Neural cell (in vitro differentiated cells): ENCODE results near the gene CD52. TPM values are rescaled to one million over a fixed set of nuclear protein-coding genes. Genes with fewer than 3 reads are reported as not detected.
"Not testable (repeated sequence)": the region's sequence is repeated elsewhere in the genome, so short reads cannot be mapped to it uniquely, and the experiment has no call there.

Experiments used
- H2AFZ ChIP-seq: fragments of 200-600, 300-800 bp; sonication (generic), shearing (Covaris generic); 2 replicates; pipeline ENCODE4 v1.6.0; 2014; ENCODE audit warnings: low read depth, mild to moderate bottlenecking, antibody characterized with exemption, low read length, moderate library complexity
- H3F3A ChIP-seq: fragments of 200-600 bp; shearing (Covaris generic); 2 replicates; pipeline ENCODE4 v1.6.1; 2016; ENCODE audit warnings: mild to moderate bottlenecking, moderate library complexity, mixed read lengths, antibody characterized with exemption, low read length; ENCODE audit not compliant: insufficient read depth, poor library complexity, severe bottlenecking
- H3K27ac ChIP-seq: fragments of 200-600, 300-800 bp; sonication (generic), shearing (Covaris generic); 2 replicates; pipeline ENCODE4 v1.5.1; 2014; ENCODE audit warnings: mild to moderate bottlenecking, low read length, moderate library complexity
- H3K27me3 ChIP-seq: fragments of 300-800, 200-600 bp; sonication (generic), shearing (Covaris generic); 2 replicates; pipeline ENCODE4 v1.6.0; 2014; ENCODE audit warnings: mild to moderate bottlenecking, low read depth, low read length, moderate library complexity; ENCODE audit not compliant: insufficient read depth
- H3K36me3 ChIP-seq: fragments of 300-800, 200-600 bp; sonication (generic), shearing (Covaris generic); 2 replicates; pipeline ENCODE4 v1.5.1; 2014; ENCODE audit warnings: mild to moderate bottlenecking, antibody characterized with exemption, low read length, moderate library complexity; ENCODE audit not compliant: insufficient read depth
- H3K4me2 ChIP-seq: fragments of 300-800, 200-600 bp; sonication (generic), shearing (Covaris generic); 2 replicates; pipeline ENCODE4 v1.6.0; 2014; ENCODE audit warnings: mild to moderate bottlenecking, low read length
- H3K4me3 ChIP-seq: fragments of 300-800, 200-600 bp; sonication (generic), shearing (Covaris generic); 2 replicates; pipeline ENCODE4 v1.5.1; 2014; ENCODE audit warnings: mild to moderate bottlenecking, low read length, moderate library complexity
- H3K79me2 ChIP-seq: fragments of 200-600 bp; shearing (Covaris generic); replicated peaks from 2 replicates; pipeline ENCODE4 v1.6.0; 2014; ENCODE audit warnings: mild to moderate bottlenecking, low read length, moderate library complexity; ENCODE audit not compliant: insufficient read depth
- H3K9ac ChIP-seq: fragments of 300-800, 200-600 bp; sonication (generic), shearing (Covaris generic); 2 replicates; pipeline ENCODE4 v1.6.1; 2016; ENCODE audit warnings: mild to moderate bottlenecking, low read length, mixed read lengths
- H3K9me2 ChIP-seq: fragments of 200-600 bp; shearing (Covaris generic); 2 replicates; pipeline ENCODE4 v1.6.1; 2016; ENCODE audit warnings: mild to moderate bottlenecking, low read length, mixed read lengths; ENCODE audit not compliant: insufficient read depth
- H3K9me3 ChIP-seq: fragments of 200-600, 300-800 bp; sonication (generic), shearing (Covaris generic); 2 replicates; pipeline ENCODE4 v1.6.1; 2016; ENCODE audit warnings: mild to moderate bottlenecking, mixed run types, low read length, moderate library complexity, mixed read lengths
- H4K20me1 ChIP-seq: fragments of 200-600 bp; shearing (Covaris generic); 2 replicates; pipeline ENCODE4 v1.6.1; 2016; ENCODE audit warnings: mild to moderate bottlenecking, mixed run types; ENCODE audit not compliant: insufficient read depth
- EP300 ChIP-seq: fragments of 450-650 bp; conservative IDR thresholded peaks from 2 replicates; pipeline ENCODE4 v1.6.1; 2014; ENCODE audit warnings: antibody characterized with exemption, mild to moderate bottlenecking, moderate library complexity; ENCODE audit not compliant: poor library complexity, severe bottlenecking
- EZH2 ChIP-seq: fragments of 200-600, 300-800 bp; shearing (Covaris generic), sonication (generic); IDR thresholded peaks from 2 replicates; pipeline ENCODE4 v1.6.1; 2014; ENCODE audit warnings: antibody characterized with exemption, low read length, borderline replicate concordance, mild to moderate bottlenecking; ENCODE audit not compliant: insufficient read depth, poor library complexity, severe bottlenecking
- MXI1 ChIP-seq: fragments of 450-650 bp; conservative IDR thresholded peaks from 2 replicates; pipeline ENCODE4 v1.6.1; 2014; ENCODE audit warnings: antibody characterized with exemption, mild to moderate bottlenecking; ENCODE audit not compliant: poor library complexity, severe bottlenecking
- POLR2AphosphoS5 ChIP-seq: IDR thresholded peaks from 2 replicates; pipeline ENCODE4 v1.6.1; 2012
- RAD21 ChIP-seq: fragments of 450-650 bp; conservative IDR thresholded peaks from 2 replicates; pipeline ENCODE4 v1.6.1; 2014; ENCODE audit warnings: antibody characterized with exemption, mild to moderate bottlenecking, moderate library complexity
- SMC3 ChIP-seq: fragments of 450-650 bp; conservative IDR thresholded peaks from 2 replicates; pipeline ENCODE4 v1.6.1; 2014; ENCODE audit warnings: antibody characterized with exemption, mild to moderate bottlenecking, moderate library complexity; ENCODE audit not compliant: poor library complexity
- TAF1 ChIP-seq: IDR thresholded peaks from 2 replicates; pipeline ENCODE4 v1.6.1; 2012; ENCODE audit warnings: low read depth
- polyA plus RNA-seq: library from polyadenylated mRNA; depleted of rRNA; stranded (reverse); fragments of >200 nt; gene quantifications from 2 replicates; pipeline ENCODE4 v1.2.3, GENCODE V29; 2014
- TF ChIP-seq, protein P1 (sequence below): fragments of 450-650 bp; IDR thresholded peaks from 2 replicates; pipeline ENCODE4 v1.5.1; 2014; ENCODE audit warnings: antibody characterized with exemption, mild to moderate bottlenecking, moderate library complexity; ENCODE audit not compliant: poor library complexity, severe bottlenecking
- TF ChIP-seq, protein P2 (sequence below): IDR thresholded peaks from 2 replicates; pipeline ENCODE4 v1.6.1; 2012; ENCODE audit warnings: borderline replicate concordance

The CD52 gene
- polyA plus RNA-seq, 1 donor from 2014 or later: not detected

- H3K9ac ChIP-seq: no peak overlapping the region
- H3F3A ChIP-seq: no peaks in the 10 kb centered on the region
- no peaks in the 10 kb centered on the region for H3K79me2 ChIP-seq
- no peak overlapping the region for H3K4me2 ChIP-seq
- no peaks in the 10 kb centered on the region for H3K36me3 ChIP-seq
- no peaks in the 10 kb centered on the region for H3K9me2 ChIP-seq
- H3K27ac ChIP-seq: no peak overlapping the region
- no peaks in the 10 kb centered on the region for H3K27me3 ChIP-seq
- H4K20me1 ChIP-seq: no peaks in the 10 kb centered on the region
- H3K9me3 ChIP-seq: no peaks in the 10 kb centered on the region
- H3K4me3 ChIP-seq: no peak overlapping the region
- H2AFZ ChIP-seq: no peak overlapping the region
- TF ChIP-seq RAD21 (no peak), MXI1 (no peak)
These were observed 26.3 kb upstream of the CD52 start for GRCh38 chr1:26291433-26291832.

- Histone ChIP-seq H2AFZ (no peak overlapping the region), H3K27ac (no peak overlapping the region), H4K20me1 (no peaks in the 10 kb centered on the region), H3F3A (no peaks in the 10 kb centered on the region), H3K36me3 (no peaks in the 10 kb centered on the region), H3K9me3 (no peaks in the 10 kb centered on the region), H3K9me2 (no peaks in the 10 kb centered on the region), H3K27me3 (no peaks in the 10 kb centered on the region), H3K9ac (no peak overlapping the region), H3K4me2 (no peak overlapping the region), H3K4me3 (no peak overlapping the region), H3K79me2 (no peaks in the 10 kb centered on the region)
- TF ChIP-seq RAD21: no peak
- TF ChIP-seq, protein P1, sequence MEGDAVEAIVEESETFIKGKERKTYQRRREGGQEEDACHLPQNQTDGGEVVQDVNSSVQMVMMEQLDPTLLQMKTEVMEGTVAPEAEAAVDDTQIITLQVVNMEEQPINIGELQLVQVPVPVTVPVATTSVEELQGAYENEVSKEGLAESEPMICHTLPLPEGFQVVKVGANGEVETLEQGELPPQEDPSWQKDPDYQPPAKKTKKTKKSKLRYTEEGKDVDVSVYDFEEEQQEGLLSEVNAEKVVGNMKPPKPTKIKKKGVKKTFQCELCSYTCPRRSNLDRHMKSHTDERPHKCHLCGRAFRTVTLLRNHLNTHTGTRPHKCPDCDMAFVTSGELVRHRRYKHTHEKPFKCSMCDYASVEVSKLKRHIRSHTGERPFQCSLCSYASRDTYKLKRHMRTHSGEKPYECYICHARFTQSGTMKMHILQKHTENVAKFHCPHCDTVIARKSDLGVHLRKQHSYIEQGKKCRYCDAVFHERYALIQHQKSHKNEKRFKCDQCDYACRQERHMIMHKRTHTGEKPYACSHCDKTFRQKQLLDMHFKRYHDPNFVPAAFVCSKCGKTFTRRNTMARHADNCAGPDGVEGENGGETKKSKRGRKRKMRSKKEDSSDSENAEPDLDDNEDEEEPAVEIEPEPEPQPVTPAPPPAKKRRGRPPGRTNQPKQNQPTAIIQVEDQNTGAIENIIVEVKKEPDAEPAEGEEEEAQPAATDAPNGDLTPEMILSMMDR: no peak
- no peak for TF ChIP-seq POLR2AphosphoS5
- no peak for TF ChIP-seq MXI1
- TF ChIP-seq EP300: no peak
- TF ChIP-seq TAF1: no peak
- TF ChIP-seq, protein P2, sequence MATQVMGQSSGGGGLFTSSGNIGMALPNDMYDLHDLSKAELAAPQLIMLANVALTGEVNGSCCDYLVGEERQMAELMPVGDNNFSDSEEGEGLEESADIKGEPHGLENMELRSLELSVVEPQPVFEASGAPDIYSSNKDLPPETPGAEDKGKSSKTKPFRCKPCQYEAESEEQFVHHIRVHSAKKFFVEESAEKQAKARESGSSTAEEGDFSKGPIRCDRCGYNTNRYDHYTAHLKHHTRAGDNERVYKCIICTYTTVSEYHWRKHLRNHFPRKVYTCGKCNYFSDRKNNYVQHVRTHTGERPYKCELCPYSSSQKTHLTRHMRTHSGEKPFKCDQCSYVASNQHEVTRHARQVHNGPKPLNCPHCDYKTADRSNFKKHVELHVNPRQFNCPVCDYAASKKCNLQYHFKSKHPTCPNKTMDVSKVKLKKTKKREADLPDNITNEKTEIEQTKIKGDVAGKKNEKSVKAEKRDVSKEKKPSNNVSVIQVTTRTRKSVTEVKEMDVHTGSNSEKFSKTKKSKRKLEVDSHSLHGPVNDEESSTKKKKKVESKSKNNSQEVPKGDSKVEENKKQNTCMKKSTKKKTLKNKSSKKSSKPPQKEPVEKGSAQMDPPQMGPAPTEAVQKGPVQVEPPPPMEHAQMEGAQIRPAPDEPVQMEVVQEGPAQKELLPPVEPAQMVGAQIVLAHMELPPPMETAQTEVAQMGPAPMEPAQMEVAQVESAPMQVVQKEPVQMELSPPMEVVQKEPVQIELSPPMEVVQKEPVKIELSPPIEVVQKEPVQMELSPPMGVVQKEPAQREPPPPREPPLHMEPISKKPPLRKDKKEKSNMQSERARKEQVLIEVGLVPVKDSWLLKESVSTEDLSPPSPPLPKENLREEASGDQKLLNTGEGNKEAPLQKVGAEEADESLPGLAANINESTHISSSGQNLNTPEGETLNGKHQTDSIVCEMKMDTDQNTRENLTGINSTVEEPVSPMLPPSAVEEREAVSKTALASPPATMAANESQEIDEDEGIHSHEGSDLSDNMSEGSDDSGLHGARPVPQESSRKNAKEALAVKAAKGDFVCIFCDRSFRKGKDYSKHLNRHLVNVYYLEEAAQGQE: no peak
- no peak for TF ChIP-seq SMC3
- no peak for TF ChIP-seq EZH2
These were observed 25.8 kb upstream of the CD52 start for GRCh38 chr1:26291939-26292338.

DNA sequence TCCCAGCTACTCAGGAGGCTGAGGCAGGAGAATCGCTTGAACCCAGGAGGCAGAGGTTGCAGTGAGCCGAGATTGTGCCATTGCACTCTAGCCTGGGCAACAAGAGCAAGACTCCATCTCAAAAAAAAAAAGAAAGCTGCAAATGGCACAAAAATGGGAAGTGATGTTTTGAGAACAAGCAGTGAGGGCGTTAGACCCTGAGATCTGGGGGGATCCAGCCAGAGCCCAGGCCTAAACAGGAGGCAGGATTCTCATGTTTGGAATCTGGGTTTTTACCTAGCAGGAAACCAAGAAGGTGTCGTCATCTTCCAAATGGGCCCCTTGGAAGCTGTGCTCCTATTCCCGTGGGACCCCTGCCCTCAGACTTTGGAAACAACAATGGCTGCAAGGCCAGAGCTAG is 25.0 kb upstream of the CD52 start:
- not testable (repeated sequence) for H3K9ac ChIP-seq, H3K9me3 ChIP-seq, H3K36me3 ChIP-seq, H3K4me3 ChIP-seq, H4K20me1 ChIP-seq, H3K4me2 ChIP-seq, H3K27me3 ChIP-seq, H3K27ac ChIP-seq, H2AFZ ChIP-seq, H3K79me2 ChIP-seq, H3K9me2 ChIP-seq, H3F3A ChIP-seq
